ENCODE results near the gene PROX1. TPM values are rescaled to one million over a fixed set of nuclear protein-coding genes. Genes with fewer than 3 reads are reported as not detected.

The PROX1 gene
- total RNA-seq, 1 donor from 2014 or later: 4.8 TPM

DNA sequence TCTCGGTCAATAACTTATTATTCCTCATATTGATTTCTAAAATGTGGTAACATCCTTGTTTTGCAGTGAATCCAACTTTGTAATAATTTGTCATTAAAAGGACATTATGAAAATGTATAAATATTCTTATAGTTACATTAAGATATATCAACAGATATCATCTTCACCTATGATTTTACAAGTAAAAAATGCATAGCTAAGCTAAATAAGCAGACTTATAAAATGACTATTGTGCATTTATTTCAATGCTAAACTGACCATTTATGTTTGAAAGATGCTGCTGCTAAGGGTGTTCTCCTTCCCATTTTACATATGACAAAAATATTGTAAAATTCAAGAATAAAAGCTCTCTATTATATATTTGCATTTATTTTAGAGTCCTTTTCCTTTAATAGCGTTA, 7.8 kb downstream of the PROX1 start:
- TF ChIP-seq, protein P1, sequence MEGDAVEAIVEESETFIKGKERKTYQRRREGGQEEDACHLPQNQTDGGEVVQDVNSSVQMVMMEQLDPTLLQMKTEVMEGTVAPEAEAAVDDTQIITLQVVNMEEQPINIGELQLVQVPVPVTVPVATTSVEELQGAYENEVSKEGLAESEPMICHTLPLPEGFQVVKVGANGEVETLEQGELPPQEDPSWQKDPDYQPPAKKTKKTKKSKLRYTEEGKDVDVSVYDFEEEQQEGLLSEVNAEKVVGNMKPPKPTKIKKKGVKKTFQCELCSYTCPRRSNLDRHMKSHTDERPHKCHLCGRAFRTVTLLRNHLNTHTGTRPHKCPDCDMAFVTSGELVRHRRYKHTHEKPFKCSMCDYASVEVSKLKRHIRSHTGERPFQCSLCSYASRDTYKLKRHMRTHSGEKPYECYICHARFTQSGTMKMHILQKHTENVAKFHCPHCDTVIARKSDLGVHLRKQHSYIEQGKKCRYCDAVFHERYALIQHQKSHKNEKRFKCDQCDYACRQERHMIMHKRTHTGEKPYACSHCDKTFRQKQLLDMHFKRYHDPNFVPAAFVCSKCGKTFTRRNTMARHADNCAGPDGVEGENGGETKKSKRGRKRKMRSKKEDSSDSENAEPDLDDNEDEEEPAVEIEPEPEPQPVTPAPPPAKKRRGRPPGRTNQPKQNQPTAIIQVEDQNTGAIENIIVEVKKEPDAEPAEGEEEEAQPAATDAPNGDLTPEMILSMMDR (IDR thresholded peaks at IDR 0.05; ENCODE audit: insufficient read depth, low read depth, low read length): no peak
- no peak for TF ChIP-seq EZH2 (IDR thresholded peaks at IDR 0.05; ENCODE audit: insufficient read depth, low read length)
- Histone ChIP-seq H4K20me1 (ENCODE audit: insufficient read depth, low read length) (no peaks in the 10 kb centered on the region), H3K4me3 (ENCODE audit: insufficient read depth, low read depth, low read length) (no peak overlapping the region), H3K4me2 (ENCODE audit: low read length) (no peak overlapping the region), H3K27ac (ENCODE audit: low read depth, low read length) (no peak overlapping the region), H2AFZ (ENCODE audit: low read depth, low read length) (no peak overlapping the region), H3K9me3 (ENCODE audit: insufficient read depth, low read depth, low read length) (no peaks in the 10 kb centered on the region), H3K9ac (ENCODE audit: low read length) (no peak overlapping the region), H3K4me1 (ENCODE audit: insufficient read depth, low read length) (no peaks in the 10 kb centered on the region), H3K36me3 (ENCODE audit: insufficient read depth, low read length) (no peaks in the 10 kb centered on the region), H3K79me2 (ENCODE audit: insufficient read depth, low read length) (no peaks in the 10 kb centered on the region), H3K27me3 (ENCODE audit: insufficient read depth, low read length) (peaks cover 6% of the 10 kb centered on the region)
- no peak for FAIRE-seq
- DNase-seq (ENCODE audit: low read depth): no peak
- peaks cover 5% of the 10 kb centered on the region for H3K9me3 Mint-ChIP-seq (ENCODE audit: unreplicated experiment)
- no peaks in the 10 kb centered on the region for H3K4me1 Mint-ChIP-seq (ENCODE audit: low read depth, unreplicated experiment)
- peaks cover 11% of the 10 kb centered on the region for H3K36me3 Mint-ChIP-seq (ENCODE audit: low read depth, unreplicated experiment)
- H3K27me3 Mint-ChIP-seq (ENCODE audit: low read depth, unreplicated experiment): peaks cover 27% of the 10 kb centered on the region
- H3K27ac Mint-ChIP-seq (ENCODE audit: unreplicated experiment): no peak overlapping the region
- no peak overlapping the region for H3K4me3 Mint-ChIP-seq (ENCODE audit: unreplicated experiment)

- no peaks in the 10 kb centered on the region for H3K79me2 ChIP-seq (ENCODE audit: insufficient read depth, low read length)
- H2AFZ ChIP-seq (ENCODE audit: low read depth, low read length): no peak overlapping the region
- H3K4me3 ChIP-seq (ENCODE audit: insufficient read depth, low read depth, low read length): no peak overlapping the region
- H3K36me3 Mint-ChIP-seq (ENCODE audit: low read depth, unreplicated experiment): peaks cover 11% of the 10 kb centered on the region
- peaks cover 21% of the 10 kb centered on the region for H3K27me3 Mint-ChIP-seq (ENCODE audit: low read depth, unreplicated experiment)
- no peaks in the 10 kb centered on the region for H3K9me3 ChIP-seq (ENCODE audit: insufficient read depth, low read depth, low read length)
- no peaks in the 10 kb centered on the region for H3K4me1 ChIP-seq (ENCODE audit: insufficient read depth, low read length)
- H3K4me2 ChIP-seq (ENCODE audit: low read length): no peak overlapping the region
- FAIRE-seq (no peak), DNase-seq (ENCODE audit: low read depth) (no peak)
- H3K9me3 Mint-ChIP-seq (ENCODE audit: unreplicated experiment): peaks cover 5% of the 10 kb centered on the region
- H3K36me3 ChIP-seq (ENCODE audit: insufficient read depth, low read length): no peaks in the 10 kb centered on the region
- H3K4me3 Mint-ChIP-seq (ENCODE audit: unreplicated experiment): no peak overlapping the region
- peaks cover 2% of the 10 kb centered on the region for H3K27me3 ChIP-seq (ENCODE audit: insufficient read depth, low read length)
- no peak overlapping the region for H3K9ac ChIP-seq (ENCODE audit: low read length)
- no peak for TF ChIP-seq EZH2 (IDR thresholded peaks at IDR 0.05; ENCODE audit: insufficient read depth, low read length)
- TF ChIP-seq, protein P1 (IDR thresholded peaks at IDR 0.05; ENCODE audit: insufficient read depth, low read depth, low read length): no peak
- no peak overlapping the region for H3K27ac ChIP-seq (ENCODE audit: low read depth, low read length)
- H3K4me1 Mint-ChIP-seq (ENCODE audit: low read depth, unreplicated experiment): no peaks in the 10 kb centered on the region
- no peaks in the 10 kb centered on the region for H4K20me1 ChIP-seq (ENCODE audit: insufficient read depth, low read length)
- no peak overlapping the region for H3K27ac Mint-ChIP-seq (ENCODE audit: unreplicated experiment)
Measured at GRCh38 chr1:213996320-213997037, 8.7 kb downstream of the PROX1 start.
